Activated CD4-positive, alpha-beta T cell treated with anti-CD3 and anti-CD28 coated beads, Interleukin-2, amount 50 U/mL, for 48 hours (primary cell): ENCODE measurements around the gene RAD54L.
"Not testable (repeated sequence)": the region's sequence is repeated elsewhere in the genome, so short reads cannot be mapped to it uniquely, and the experiment has no call there.

ENCODE experiments used
- DNase-seq, 2 experiments: peaks; one replicate each; pipeline ENCODE4 v3.0.0-alpha.2; 2020

RAD54L gene

DNA sequence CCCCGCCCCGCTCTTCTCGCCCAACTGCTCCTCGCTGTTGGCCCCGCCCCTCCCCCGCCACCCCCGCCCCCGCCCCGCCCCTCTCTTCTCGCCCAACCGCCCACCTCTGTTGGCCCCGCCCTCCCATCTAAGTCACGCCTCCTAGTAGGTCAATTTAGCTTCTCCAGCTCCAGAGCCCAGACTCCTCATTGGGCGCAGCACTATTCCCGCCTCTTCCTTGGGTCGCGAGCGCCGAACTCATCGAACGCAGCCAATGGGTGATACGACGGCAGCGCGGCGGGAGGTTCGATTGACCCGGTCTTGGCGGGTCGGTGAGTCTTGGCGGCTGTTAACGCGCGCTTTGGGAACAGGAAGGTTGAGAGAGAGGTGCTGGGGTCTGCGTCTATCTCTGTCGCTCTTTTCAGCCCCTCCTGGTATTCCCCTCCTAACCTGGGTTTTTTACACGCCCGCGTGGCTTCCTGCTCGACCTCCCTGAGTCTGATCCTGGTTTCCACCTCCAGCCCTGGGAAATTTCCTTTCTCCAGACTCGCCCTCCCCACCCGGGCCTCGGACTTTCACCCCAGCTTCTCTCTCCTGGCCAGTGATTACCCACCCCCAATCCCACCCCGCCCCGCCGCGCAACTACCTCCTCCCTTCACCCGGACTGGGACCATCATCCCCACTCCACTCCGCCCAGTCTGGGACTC is at the start of gene RAD54L:
Gene RAD54L (plus strand): TSS at position 328 of the 686 bp plus-strand sequence. CDS start 643 bp downstream, outside the sequence.
- peak; percentile 98 to 99 for DNase-seq

DNA sequence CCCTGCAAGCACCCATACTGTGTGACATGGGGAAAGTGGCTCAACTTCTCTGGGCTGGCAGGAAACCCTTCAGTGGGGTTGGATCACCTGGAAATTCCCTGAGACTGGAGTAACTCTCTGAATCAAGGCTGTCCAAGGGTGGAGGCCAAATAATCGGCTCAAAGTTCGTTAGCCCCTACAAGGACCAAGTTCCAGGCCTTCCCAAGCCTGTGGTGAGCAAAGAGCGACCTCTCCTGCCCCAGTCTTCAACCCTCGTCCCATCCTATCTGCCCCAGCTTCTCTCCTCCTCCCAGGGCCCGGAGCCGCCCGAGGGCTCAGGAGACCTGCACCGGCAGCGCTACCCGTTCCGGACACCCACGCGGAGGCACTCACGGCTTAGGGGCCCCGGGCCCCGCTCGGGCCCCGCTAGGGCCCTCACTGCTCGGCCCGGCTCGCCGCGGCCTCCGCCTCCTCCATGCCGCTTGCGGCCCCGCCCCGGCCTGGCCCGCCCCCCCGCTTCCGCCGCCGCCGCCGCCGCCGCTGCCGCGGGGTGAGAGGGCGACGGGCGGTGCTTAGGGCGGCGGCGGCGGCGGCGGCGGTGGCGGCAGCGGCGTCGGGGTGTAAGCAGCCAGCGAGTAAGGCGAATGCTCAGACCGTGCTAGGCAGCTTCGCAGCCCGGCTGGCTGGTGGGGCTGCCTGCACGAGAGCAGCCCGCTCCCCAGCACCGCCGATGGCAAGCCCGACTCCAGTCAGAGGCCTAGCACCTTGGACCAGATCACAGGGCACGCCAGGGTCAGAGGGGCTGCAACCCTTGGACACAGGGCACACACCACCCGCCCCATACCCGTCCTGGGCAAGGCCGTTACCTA is 49.4 kb upstream of the RAD54L start, which contains the start of gene POMGNT1:
Gene POMGNT1 (minus strand): TSS at position 471 of the 848 bp plus-strand sequence. CDS start 613 bp downstream, outside the sequence.
- DNase-seq: peak; percentile 76

DNA sequence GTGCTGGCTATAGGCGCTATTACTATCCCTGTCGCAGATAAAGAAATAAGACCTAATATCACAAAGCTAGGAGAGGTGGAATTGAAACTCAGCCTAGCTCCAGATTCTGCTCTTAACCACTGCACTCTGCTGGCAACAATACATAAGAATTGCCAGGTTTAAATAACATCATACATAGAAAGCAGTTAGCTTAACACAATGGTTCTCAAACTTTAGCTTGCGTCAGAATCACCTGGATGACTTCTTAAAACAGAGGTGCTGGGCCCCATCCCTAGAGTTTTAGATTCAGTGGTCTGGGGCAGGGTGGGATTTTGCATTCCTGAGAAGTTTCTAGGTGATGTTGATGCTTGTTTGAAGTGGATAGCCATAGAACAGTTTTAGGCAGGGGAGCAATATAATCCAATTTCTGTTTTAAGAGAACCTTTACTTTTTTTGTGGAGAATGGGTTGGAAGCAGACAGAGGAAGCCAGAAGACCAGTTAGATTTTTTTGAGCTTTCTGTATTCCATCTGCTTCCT is 48.3 kb upstream of the RAD54L start:
- no peak for DNase-seq

DNA sequence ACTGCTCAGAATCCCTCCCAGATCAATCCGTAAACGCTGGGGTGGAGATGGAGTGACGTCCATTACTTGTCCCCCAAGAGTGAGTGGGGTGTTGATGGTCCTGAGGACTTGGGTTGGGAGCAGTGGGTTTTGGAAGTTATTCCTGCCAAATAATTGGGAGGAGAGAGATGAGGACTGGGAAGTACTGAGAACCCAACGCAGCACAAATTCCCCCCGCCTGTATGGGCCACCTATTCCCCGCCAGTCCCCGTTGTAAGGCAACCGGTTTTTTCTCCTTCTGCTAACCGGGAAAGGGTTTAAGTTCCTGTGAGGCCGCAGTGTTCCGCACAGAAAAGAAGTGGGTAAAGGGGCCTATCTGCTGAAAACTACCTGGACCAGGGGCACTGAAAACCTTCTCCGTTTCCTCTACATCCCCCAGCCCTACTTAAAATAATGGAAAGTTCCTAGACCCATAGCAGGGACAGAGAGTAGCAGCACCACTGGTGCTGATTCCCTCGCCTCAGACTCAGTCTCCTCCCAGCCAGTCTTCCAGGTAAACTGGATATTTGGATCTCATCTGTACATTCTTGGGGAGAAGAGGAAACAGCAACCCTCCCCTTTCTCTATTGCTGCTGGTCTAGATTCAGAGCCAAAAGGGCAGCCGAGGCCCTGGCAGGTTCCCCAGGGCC is 43.7 kb upstream of the RAD54L start:
- no peak for DNase-seq

DNA sequence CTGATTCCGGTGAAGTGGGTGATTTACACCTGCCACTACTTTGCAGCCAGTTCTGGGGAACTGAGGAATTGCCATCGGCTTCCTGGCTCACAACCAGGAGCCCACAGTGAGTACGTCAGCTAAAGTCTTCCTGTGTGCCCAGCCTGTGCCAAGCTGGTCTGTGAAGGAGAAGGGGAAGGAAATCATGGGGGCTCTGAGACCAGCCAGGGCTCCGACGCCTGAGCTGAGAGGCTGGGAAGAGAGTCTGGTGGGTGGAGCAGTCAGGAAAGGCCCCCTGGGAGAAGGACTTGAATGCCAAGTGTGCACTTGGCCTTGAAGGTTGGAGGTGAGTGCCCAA is 43.2 kb upstream of the RAD54L start:
- DNase-seq: no peak

DNA sequence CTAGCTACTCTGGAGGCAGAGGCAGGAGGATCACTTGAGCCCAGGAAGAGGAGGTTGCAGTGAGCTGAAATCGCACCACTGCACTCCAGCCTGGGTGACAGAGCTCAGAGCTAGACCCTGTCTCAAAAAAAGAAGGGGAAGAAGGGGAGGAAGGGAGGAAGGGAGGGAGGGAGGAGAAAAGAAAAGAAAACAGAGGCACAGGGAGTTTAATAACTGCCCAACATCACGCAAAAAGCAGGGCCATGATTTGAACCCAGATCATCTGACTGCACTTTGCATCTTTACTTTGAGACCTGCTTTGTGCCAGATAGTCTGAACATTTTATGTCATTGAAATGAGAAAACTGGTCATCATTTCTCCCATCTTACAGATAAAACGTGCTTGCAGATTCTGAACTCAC is 42.4 kb upstream of the RAD54L start:
- DNase-seq: no peak

DNA sequence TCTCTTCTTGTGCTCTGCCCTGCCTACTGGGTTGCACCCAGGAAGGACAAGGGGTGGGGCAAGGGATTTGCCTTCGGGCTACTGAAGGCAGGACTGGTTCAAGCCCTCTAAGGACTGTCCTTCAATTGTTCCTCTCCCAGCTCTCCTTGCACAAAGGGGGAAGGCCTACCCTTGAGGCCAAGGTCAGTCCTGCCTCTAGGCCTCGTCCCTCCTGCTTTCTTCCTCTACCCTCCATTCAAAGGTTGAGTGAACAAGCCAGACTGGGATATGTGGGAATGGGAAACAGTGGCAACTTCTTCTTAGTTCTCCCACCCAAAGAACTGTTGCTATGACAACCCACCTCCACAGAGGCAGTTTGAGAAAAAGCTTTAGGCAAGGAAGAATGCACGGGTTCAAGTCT is 41.8 kb upstream of the RAD54L start:
- no peak for DNase-seq

DNA sequence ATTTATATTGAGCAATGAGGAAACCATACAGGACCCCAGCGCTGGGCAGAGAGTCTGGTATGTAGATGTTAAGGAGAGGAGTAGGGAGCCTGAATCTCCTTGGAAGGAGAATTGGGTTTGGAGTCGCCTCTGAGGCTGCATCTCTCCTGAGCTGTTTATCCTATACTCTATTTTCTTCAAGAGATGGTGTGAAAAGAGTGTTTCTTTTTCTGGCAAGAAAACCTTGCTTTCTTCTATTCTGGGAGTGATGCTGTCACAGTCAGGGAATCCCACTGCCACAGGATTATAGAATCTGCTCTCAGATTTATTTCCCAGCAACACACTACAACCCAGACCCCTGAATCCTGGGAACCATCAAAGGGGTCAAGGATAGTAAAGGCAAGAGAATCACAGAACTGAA is 41.2 kb upstream of the RAD54L start:
- no peak for DNase-seq

DNA sequence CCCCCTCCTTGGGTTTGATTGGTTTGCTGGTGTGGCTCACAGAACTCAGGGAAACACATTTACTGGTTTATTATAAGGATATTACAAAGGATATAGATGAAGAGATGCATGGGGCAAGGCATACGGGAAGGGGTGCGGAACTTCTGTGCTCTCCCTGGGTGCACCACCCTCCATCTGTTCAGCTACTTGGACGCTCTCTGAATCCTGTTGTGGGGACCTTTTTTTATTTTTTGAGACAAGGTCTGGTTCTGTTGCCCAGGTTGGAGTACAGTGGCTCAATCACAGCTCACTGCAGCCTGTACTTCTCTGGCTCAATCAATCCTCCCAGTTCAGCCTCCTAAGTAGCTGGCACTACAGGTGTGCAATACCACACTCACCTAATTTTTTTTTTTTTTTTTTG is 37.0 kb upstream of the RAD54L start:
- DNase-seq: no peak

DNA sequence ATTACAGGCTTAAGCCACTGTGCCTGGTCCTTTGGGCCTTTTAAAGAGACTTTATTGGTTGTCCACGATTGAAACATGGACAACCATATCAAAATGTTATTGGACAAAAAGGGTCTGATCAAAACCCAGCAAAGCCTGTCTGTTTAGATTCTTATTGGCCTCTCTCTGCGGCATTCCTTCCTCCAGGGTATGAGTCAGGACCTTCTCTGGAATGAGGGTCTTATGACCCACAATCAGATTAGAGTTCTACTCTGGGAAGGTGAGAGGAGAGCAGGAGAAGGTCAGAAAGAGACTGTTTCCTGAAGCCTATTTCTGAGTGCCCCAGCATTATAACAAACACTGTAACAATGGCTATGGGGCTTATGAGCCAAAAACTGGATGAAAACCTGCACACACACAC is 36.5 kb upstream of the RAD54L start:
- DNase-seq: no peak

DNA sequence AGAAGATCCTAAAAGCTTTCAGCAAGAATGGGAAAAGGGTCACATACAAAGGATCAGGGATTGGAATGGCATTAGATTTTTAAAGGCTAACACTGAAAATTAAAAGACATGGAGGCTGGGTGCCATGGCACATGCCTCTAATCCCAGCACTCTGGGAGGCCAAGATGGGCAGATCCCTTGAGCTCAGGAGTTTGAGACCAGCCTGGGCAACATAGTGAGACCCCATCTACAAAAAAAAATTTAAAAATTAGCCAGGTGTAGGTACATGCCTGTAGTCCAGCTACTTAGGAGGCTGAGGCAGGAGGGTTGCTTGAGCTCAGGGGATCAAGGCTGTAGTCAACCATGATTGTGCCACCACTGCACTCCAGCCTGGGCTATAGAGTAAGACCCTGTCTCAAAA is 32.1 kb upstream of the RAD54L start:
- DNase-seq: no peak

DNA sequence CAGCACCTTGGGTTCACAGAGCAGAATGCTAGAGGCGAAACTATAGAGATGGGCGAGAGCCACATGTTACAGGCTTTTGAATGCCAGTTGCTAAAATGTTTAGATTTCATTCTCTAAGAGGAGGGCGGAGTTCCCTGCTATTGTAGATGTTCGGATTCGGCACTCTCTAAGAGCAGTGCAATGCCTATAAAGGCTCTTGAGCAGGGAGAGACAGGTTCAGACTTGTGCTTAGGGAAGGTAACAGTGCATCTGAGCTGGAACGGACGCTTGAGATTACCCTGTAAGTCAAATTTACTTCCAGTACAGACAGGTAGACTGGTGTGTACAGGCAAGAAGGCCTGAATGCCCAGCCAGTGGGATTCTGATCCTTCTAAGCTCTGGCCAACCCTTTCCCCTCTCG is 29.1 kb upstream of the RAD54L start:
- DNase-seq: no peak

DNA sequence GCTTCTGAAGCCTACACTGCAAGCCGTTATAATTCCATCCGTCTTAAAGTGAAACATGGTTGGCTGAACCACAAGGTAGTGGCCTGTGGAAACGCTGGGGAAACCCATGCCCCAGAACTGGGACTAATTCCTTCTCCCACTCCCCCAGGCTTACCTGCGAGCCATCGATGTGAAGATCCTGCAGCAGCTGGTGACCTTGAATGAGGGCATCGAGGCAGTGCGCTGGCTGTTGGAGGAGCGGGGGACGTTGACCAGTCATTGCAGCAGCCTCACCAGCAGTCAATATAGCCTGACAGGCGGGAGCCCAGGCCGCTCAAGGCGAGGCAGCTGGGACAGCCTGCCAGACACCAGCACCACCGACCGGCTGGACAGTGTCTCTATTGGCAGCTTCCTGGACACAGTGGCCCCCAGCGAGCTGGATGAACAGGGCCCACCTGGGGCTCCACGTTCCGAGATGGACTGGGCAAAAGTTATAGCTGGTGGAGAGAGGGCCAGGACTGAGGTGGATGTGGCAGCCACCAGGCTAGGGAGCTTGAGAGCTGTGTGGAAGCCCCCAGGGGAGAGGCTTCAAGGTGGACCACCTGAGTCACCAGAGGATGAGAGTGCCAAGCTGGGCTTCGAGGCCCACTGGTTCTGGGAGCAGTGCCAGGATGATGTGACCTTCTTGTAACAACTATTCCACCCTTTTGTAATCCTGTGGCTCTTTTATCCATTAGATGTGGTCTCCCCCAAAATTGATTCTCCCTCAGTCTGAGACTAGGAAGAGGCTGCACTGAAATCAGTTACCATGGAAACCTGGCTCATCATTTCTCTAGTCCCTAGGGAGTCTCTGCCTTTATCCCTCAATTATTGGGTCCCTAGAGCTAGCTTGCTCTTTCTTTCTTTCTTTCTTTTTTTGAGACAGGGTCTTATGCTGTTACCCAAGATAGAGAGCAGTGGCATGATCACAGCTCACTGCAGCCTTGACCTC is 27.7 kb upstream of the RAD54L start:
- DNase-seq: no peak

DNA sequence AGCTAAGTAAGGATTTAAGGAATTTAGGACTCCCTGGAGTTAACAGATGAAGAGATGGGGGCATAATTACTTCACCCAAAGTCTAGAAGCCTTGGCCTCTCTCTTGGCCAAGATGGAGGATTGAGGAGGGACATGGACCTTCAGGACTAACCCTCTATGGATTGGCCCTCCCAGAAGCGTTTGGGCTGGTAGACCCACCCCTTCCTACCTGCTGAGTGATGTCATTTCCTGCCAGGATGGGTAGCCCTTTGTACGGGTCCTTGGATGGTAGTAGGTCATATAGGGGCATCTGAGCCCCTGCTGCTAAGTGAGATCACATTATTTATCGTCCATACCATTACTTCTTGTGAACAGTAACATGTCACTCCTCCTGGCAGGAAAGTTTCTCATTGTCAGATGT is 26.8 kb upstream of the RAD54L start:
- no peak for DNase-seq

DNA sequence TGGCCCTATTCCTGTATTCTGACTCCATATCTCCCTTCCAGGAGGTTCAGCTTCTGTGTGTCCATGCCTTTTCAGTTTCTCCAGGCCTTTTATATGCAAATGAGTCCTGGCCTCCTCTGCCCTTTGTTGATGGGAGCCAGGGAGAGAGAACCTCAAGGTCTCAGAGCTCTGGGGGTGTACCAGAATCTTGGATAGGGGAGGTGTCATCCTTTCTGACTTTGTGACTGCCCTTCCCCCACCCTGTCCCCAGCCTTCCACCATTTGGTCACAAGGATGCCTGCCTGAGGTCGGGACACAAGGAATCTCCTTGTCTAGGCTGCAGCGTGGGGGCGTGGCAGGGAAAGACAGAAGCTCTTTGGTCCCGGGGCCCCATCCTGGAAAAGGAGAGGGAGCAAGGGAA is 25.8 kb upstream of the RAD54L start:
- no peak for DNase-seq

DNA sequence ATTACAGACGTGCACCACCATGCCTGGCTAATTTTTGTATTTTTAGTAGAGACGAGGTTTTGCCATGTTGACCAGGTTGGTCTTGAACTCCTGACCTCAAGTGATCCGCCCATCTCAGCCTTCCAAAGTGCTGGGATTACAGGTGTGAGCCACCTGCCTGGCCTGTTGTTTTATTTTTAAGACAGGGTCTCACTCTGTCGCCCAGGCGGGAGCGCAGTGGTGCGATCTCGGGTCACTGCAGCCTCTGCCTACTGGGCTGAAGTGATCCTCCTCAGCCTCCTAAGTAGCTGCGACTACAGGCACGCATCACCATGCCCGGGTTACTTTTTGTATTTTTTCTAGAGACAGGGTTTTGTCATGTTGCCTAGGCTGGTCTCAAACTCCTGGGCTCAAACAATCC is 24.5 kb upstream of the RAD54L start:
- not testable (repeated sequence) for DNase-seq

DNA sequence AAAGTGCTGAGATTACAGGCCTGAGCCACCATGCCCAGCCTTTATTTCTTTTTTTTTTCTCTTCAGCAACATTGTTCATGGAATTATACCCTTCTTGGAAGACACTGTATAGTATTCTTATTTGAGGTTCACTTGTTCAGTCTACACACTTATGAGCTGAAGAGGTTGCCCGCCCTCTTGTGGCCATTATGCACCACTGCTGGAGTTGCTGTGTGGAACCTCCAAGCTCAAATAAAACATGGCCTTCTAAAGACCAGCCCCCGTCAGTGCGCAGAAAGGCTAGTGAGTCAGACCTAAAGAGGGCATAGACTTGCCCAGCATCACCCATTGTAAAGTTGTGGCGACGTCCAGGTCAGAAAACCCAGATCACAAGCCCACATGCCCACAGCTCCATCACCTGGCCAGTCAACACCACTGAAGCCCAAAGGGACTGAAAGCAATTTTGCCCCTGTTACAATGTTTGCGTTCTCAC is 24.1 kb upstream of the RAD54L start:
- DNase-seq: peak; percentile 53 to 68

DNA sequence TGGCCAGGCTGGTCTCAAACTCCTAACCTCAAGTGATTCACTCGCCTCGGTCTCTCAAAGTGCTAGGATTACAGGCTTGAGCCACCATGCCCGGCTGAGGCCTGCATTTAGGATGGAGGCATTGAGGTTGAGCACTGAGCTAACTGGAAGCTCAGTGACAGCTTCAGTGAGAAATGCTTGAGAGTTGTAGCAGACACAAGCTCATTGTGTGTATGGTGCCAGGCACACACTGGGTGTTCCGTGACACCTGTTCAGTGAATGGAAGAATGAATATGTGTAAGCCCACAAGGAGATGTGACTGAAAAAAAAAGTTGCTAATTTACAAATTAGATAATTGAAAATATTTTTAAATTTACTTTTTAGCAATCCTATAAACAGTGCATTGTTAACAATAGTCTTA is 22.6 kb upstream of the RAD54L start:
- DNase-seq: no peak

DNA sequence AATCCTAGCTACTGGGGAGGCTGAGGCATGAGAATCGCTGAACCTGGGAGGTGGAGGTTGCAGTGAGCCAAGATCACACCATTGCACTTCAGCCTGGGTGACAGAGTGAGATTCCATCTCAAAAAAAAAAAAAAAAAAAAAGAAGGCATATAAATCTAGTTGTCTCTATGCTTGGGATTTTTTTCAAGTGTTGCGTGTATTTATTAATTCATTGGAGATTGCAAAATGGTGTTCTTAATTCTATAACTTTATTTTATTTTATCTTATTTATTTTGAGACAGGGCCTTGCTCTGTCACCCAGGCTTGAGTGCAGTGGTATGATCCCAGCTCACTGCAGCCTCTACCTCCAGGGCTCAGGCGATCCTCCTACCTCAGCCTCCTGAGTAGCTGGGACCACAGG is 16.3 kb upstream of the RAD54L start:
- DNase-seq: not testable (repeated sequence)

DNA sequence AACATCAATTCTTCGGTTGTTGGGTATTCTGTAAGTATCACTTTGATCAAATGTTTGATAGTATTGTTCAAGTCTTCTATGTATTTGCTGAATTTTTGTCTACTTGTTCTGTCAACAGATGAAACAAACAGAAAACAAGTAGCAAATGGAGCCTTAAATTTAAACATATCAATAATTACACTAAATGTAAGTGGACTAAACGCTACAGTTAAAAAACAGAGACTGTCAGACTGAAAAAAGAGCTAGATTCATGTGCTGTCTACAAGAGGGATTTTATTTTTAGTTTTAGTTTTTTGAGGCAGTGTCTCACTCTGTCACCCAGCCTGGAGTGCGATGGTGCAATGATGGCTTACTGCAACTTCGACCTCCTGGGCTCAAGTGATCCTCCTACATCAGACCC is 10.7 kb upstream of the RAD54L start:
- no peak for DNase-seq

DNA sequence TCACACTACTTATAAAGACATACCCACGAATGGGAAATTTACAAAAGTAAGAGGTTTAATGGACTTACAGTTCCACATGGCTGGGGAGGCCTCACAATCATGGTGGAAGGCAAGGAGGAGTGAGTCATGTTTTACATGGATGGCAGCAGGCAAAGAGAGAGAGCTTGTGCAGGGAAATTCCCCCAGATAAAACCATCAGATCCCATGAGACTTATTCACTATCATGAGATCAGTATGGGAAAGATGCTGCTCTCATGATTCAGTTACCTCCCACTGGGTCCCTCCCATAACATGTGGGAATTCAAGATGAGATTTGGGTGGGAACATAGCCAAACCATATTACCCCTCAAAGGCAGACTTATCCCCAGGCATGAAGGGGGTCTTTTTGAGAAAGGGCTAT is 8.7 kb upstream of the RAD54L start:
- DNase-seq: not testable (repeated sequence)

DNA sequence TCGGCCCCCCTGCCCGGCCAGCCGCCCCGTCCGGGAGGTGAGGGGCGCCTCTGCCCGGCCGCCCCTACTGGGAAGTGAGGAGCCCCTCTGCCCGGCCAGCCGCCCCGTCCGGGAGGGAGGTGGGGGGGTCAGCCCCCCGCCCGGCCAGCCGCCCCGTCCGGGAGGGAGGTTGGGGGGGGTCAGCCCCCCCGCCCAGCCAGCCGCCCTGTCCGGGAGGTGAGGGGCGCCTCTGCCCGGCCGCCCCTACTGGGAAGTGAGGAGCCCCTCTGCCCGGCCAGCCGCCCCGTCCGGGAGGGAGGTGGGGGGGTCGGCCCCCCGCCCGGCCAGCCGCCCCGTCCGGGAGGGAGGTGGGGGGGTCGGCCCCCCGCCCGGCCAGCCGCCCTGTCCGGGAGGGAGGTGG is 5.8 kb upstream of the RAD54L start:
- DNase-seq: not testable (repeated sequence)
